ENCODE data around the gene MBD4.
"Not testable (repeated sequence)": the region's sequence is repeated elsewhere in the genome, so short reads cannot be mapped to it uniquely, and the experiment has no call there.

MBD4 gene

DNA sequence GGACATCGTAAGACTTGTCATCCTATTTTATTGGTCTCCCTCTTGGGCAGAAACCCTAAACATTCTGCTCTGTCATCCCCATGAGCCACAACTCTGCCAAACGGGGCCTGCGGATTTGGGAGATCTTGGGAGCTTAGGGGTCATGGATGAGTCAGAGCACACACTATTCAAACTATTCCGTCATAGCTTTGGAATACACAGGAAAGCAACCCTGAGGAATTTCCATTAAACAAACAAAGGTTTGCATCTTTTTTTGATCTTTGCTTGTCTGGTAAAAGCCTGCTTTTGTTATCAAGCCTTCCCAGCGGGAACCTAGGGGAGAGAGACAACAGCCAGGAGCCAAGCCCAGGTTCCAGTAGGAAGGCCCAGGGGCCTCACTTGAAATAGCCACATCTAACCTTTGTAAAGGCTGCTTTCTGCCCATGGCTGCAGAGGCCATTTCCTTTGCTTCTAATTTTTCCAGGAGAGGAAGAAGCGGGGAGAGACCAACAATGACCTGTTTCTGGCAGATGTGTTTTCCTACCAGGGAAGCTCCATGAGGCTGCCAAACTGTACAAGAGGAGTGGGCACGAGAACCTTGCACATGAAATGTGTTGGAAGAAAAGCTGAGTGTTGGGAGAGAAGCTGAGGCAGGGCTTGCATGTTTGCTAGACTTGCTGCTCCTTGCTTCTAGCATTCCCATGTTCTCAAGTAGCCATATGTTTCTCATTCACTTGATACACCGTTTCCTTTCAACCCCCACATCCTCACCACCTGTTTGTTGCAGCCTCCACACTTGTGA, 50.8 kb downstream of the MBD4 start:
- Histone ChIP-seq H4K91ac (ENCODE audit: low read depth, low read length) (peak overlapping the region; percentile 60), H3K14ac (ENCODE audit: low read length) (peak overlapping the region; percentile 41), H3K36me3 (ENCODE audit: control insufficient read depth in 1 of 2, insufficient read depth in 2 of 2, low read length in 2 of 2) (peaks cover 27 to 50% of the 10 kb centered on the region in 2 experiments), H2BK12ac (ENCODE audit: low read length) (peak overlapping the region; percentile 9), H2BK5ac (ENCODE audit: low read depth, low read length, poor library complexity) (peak overlapping the region; percentile 85), H3K4ac (ENCODE audit: low read depth, low read length) (peak overlapping the region; percentile 9), H3K4me1 (ENCODE audit: control insufficient read depth in 1 of 2, insufficient read depth in 2 of 2, low read length in 2 of 2) (peaks cover 10 to 13% of the 10 kb centered on the region in 2 experiments), H3K27ac (ENCODE audit: low read depth, low read length) (peak overlapping the region; percentile 93), H2BK120ac (ENCODE audit: insufficient read depth, low read length, poor library complexity) (peak overlapping the region; percentile 7), H3K18ac (ENCODE audit: low read length) (peak overlapping the region; percentile 78), H4K8ac (ENCODE audit: low read depth, low read length) (peak overlapping the region; percentile 12)
- H3K23ac ChIP-seq (ENCODE audit: low read length); H3K27me3 ChIP-seq (ENCODE audit: insufficient read depth, low read length); H3K79me2 ChIP-seq (ENCODE audit: control insufficient read depth, insufficient read depth, low read length, poor library complexity); H4K12ac ChIP-seq (ENCODE audit: low read depth, low read length); H3K9ac ChIP-seq (ENCODE audit: low read length); H2AFZ ChIP-seq (ENCODE audit: insufficient read depth, low read length, poor library complexity); H3K4me3 ChIP-seq (ENCODE audit: low read depth, low read length); H3K9me3 ChIP-seq (ENCODE audit: insufficient read depth, low read depth, low read length); H3K79me1 ChIP-seq (ENCODE audit: low read length); H2AK5ac ChIP-seq (ENCODE audit: low read length); H3K4me2 ChIP-seq (ENCODE audit: low read length): not testable (repeated sequence)
- DNase-seq = peak in 1 of 2 donors; percentile 28
- no CpG with 5 or more reads among the region's 8 CpGs for WGBS (ENCODE audit: extremely low coverage, insufficient coverage, insufficient read length)

DNA sequence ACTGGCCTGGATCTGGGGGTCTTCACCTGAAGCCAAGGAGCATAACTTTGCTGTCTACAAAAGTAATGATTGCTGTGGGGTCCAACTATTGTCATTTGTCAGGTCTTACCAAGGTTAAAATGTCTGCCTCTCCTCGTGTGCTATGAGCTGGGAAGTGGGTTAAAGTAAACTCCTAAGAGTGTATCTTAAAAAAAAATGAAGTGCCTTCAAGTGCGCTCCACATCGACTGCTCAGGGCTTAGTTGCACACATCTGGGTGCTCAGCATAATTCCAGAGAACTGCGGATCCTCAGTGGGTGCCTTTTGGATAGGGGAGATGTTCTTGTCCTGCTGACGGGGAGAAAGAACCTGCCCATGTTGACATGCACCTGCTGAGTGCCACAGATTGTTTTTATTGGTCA, 52.3 kb downstream of the MBD4 start:
- Histone ChIP-seq H3K23ac (ENCODE audit: low read length) (no peak overlapping the region), H3K4me3 (ENCODE audit: low read depth, low read length) (no peak overlapping the region), H3K14ac (ENCODE audit: low read length) (no peak overlapping the region), H3K27ac (ENCODE audit: low read depth, low read length) (no peak overlapping the region), H2BK5ac (ENCODE audit: low read depth, low read length, poor library complexity) (no peak overlapping the region), H3K27me3 (ENCODE audit: insufficient read depth, low read length) (no peaks in the 10 kb centered on the region), H3K9ac (ENCODE audit: low read length) (no peak overlapping the region), H2BK12ac (ENCODE audit: low read length) (no peak overlapping the region), H3K36me3 (ENCODE audit: control insufficient read depth in 1 of 2, insufficient read depth in 2 of 2, low read length in 2 of 2) (peaks cover 19 to 38% of the 10 kb centered on the region in 2 experiments), H3K4me1 (ENCODE audit: control insufficient read depth in 1 of 2, insufficient read depth in 2 of 2, low read length in 2 of 2) (peaks cover 10 to 13% of the 10 kb centered on the region in 2 experiments), H3K79me2 (ENCODE audit: control insufficient read depth, insufficient read depth, low read length, poor library complexity) (no peaks in the 10 kb centered on the region), H2AK5ac (ENCODE audit: low read length) (no peak overlapping the region), H4K8ac (ENCODE audit: low read depth, low read length) (no peak overlapping the region), H2AFZ (ENCODE audit: insufficient read depth, low read length, poor library complexity) (no peak overlapping the region), H3K18ac (ENCODE audit: low read length) (no peak overlapping the region), H3K4ac (ENCODE audit: low read depth, low read length) (no peak overlapping the region), H4K12ac (ENCODE audit: low read depth, low read length) (no peak overlapping the region), H2BK120ac (ENCODE audit: insufficient read depth, low read length, poor library complexity) (no peak overlapping the region), H3K79me1 (ENCODE audit: low read length) (peaks cover 4% of the 10 kb centered on the region), H3K4me2 (ENCODE audit: low read length) (no peak overlapping the region), H3K9me3 (ENCODE audit: insufficient read depth, low read depth, low read length) (no peaks in the 10 kb centered on the region), H4K91ac (ENCODE audit: low read depth, low read length) (no peak overlapping the region)
- DNase-seq = no peak
- WGBS (ENCODE audit: extremely low coverage, insufficient coverage, insufficient read length) = no CpG with 5 or more reads among the region's 5 CpGs

DNA sequence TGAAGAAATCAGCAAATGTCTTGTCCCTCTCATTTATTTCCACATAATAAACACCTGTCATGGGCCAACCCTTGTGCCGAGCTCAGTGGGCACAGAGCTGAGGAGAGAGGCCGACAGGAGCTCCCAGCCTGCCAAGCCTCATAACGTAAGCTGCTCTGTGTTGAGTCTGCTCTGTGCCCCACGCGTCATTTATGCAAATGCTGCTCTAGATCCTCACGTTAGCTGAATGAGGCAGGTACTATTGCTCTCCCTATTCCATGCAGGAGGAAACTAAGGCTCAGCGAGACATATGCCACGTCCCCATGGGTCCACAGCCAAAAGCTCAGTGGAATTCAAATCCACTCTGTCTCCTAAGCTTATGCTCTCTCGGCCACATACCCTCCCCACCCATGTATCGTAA, 52.8 kb downstream of the MBD4 start:
- Histone ChIP-seq H4K12ac (ENCODE audit: low read depth, low read length) (no peak overlapping the region), H2BK5ac (ENCODE audit: low read depth, low read length, poor library complexity) (no peak overlapping the region), H3K4ac (ENCODE audit: low read depth, low read length) (no peak overlapping the region), H3K79me2 (ENCODE audit: control insufficient read depth, insufficient read depth, low read length, poor library complexity) (no peaks in the 10 kb centered on the region), H4K91ac (ENCODE audit: low read depth, low read length) (no peak overlapping the region), H3K9ac (ENCODE audit: low read length) (no peak overlapping the region), H3K79me1 (ENCODE audit: low read length) (peaks cover 4% of the 10 kb centered on the region), H3K23ac (ENCODE audit: low read length) (no peak overlapping the region), H3K4me2 (ENCODE audit: low read length) (no peak overlapping the region), H3K4me1 (ENCODE audit: control insufficient read depth in 1 of 2, insufficient read depth in 2 of 2, low read length in 2 of 2) (peaks cover 10 to 13% of the 10 kb centered on the region in 2 experiments), H2AK5ac (ENCODE audit: low read length) (no peak overlapping the region), H2BK12ac (ENCODE audit: low read length) (no peak overlapping the region), H2AFZ (ENCODE audit: insufficient read depth, low read length, poor library complexity) (no peak overlapping the region), H3K27ac (ENCODE audit: low read depth, low read length) (no peak overlapping the region), H3K14ac (ENCODE audit: low read length) (no peak overlapping the region), H3K4me3 (ENCODE audit: low read depth, low read length) (no peak overlapping the region), H3K9me3 (ENCODE audit: insufficient read depth, low read depth, low read length) (no peaks in the 10 kb centered on the region), H3K18ac (ENCODE audit: low read length) (no peak overlapping the region), H3K36me3 (ENCODE audit: control insufficient read depth in 1 of 2, insufficient read depth in 2 of 2, low read length in 2 of 2) (peaks cover 15 to 34% of the 10 kb centered on the region in 2 experiments), H2BK120ac (ENCODE audit: insufficient read depth, low read length, poor library complexity) (no peak overlapping the region), H3K27me3 (ENCODE audit: insufficient read depth, low read length) (no peaks in the 10 kb centered on the region), H4K8ac (ENCODE audit: low read depth, low read length) (no peak overlapping the region)
- no CpG with 5 or more reads among the region's 10 CpGs for WGBS (ENCODE audit: extremely low coverage, insufficient coverage, insufficient read length)
- no peak for DNase-seq

DNA sequence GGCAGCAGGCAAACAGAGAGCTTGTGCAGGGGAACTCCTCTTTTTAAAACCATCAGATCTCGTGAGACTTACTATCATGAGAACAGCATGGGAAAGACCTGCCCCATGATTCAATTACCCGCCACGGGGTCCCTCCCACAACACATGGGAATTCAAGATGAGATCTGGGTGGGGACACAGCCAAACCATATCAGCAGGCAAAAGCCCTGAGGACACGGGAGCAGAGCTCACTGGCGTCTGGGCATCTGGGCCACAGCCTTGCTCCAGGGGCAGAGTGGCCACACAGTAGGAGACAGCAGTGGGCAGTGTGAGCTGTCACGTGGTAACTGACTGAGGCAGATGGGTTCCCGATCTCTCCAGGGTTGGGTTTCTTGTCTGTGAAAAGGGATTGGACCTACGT, 54.2 kb downstream of the MBD4 start:
- H4K91ac ChIP-seq (ENCODE audit: low read depth, low read length); H2BK120ac ChIP-seq (ENCODE audit: insufficient read depth, low read length, poor library complexity); H3K9me3 ChIP-seq (ENCODE audit: insufficient read depth, low read depth, low read length); DNase-seq; H3K18ac ChIP-seq (ENCODE audit: low read length); H3K79me2 ChIP-seq (ENCODE audit: control insufficient read depth, insufficient read depth, low read length, poor library complexity); H3K9ac ChIP-seq (ENCODE audit: low read length); H3K27me3 ChIP-seq (ENCODE audit: insufficient read depth, low read length); H3K4me2 ChIP-seq (ENCODE audit: low read length); H3K14ac ChIP-seq (ENCODE audit: low read length); H2BK12ac ChIP-seq (ENCODE audit: low read length); H3K79me1 ChIP-seq (ENCODE audit: low read length); H3K23ac ChIP-seq (ENCODE audit: low read length); H2BK5ac ChIP-seq (ENCODE audit: low read depth, low read length, poor library complexity); H4K12ac ChIP-seq (ENCODE audit: low read depth, low read length); H3K4me3 ChIP-seq (ENCODE audit: low read depth, low read length); H4K8ac ChIP-seq (ENCODE audit: low read depth, low read length); H2AFZ ChIP-seq (ENCODE audit: insufficient read depth, low read length, poor library complexity); H3K4ac ChIP-seq (ENCODE audit: low read depth, low read length); H2AK5ac ChIP-seq (ENCODE audit: low read length); H3K27ac ChIP-seq (ENCODE audit: low read depth, low read length): not testable (repeated sequence)
- WGBS (ENCODE audit: extremely low coverage, insufficient coverage, insufficient read length) = no CpG with 5 or more reads among the region's 8 CpGs
- Histone ChIP-seq H3K4me1 (ENCODE audit: control insufficient read depth in 1 of 2, insufficient read depth in 2 of 2, low read length in 2 of 2) (peaks cover 10 to 13% of the 10 kb centered on the region in 2 experiments), H3K36me3 (ENCODE audit: control insufficient read depth in 1 of 2, insufficient read depth in 2 of 2, low read length in 2 of 2) (peaks cover 12 to 28% of the 10 kb centered on the region in 2 experiments)

All from trophoblast cell (in vitro differentiated cells and primary cell).